IMR-90 (cell line): ENCODE measurements around the gene SLC35D1. TPM values are rescaled to one million over a fixed set of nuclear protein-coding genes. Genes with fewer than 3 reads are reported as not detected.

Experiments
- ATAC-seq: fragments of 200-7000 bp; cut with Tn5 transposase; 2 replicates; pipeline ENCODE4 v1.9.1; 2020; ENCODE audit warnings: low read depth, mild to moderate bottlenecking, moderate library complexity
- BruUV-seq: library from RNA; stranded (reverse); fragments of 400-500 nt; replicated peaks from 2 replicates; lab custom pipeline; 2021; lab: Mats Ljungman, UMichigan
- CTCF ChIA-PET: fragments of 300-600 bp; formaldehyde crosslinking; extraction: SDS; loops from one replicate; lab custom pipeline; 2021; ENCODE audit warnings: antibody characterized with exemption; lab: Yijun Ruan, JAX
- POLR2A ChIA-PET: fragments of 300-600 bp; sonication (Branson Sonifier 250); formaldehyde crosslinking; loops from one replicate; lab custom pipeline; 2022; ENCODE audit warnings: antibody characterized with exemption; ENCODE audit not compliant: unreplicated experiment; lab: Charles Lee
- DNase-seq: peaks from one replicate; pipeline ENCODE4 v3.0.0; 2013
- H2AFZ ChIP-seq: replicated peaks from 2 replicates; pipeline ENCODE3; 2013; ENCODE audit warnings: low read length, mild to moderate bottlenecking; ENCODE audit not compliant: poor library complexity
- H2AK5ac ChIP-seq: 2 replicates; pipeline ENCODE4 v1.6.1; 2013; ENCODE audit warnings: low read depth, low read length, inconsistent platforms
- H2AK9ac ChIP-seq: replicated peaks from 2 replicates; pipeline ENCODE3; 2013; ENCODE audit warnings: mild to moderate bottlenecking, low read depth, low read length, moderate library complexity; ENCODE audit not compliant: poor library complexity
- H2BK120ac ChIP-seq: 2 replicates; pipeline ENCODE4 v1.6.1; 2013; ENCODE audit warnings: low read depth, low read length, inconsistent platforms
- H2BK15ac ChIP-seq: 3 replicates; pipeline ENCODE4 v1.6.1; 2013; ENCODE audit warnings: low read depth, low read length, inconsistent platforms
- H2BK20ac ChIP-seq: 2 replicates; pipeline ENCODE4 v1.6.1; 2013; ENCODE audit warnings: low read depth, mild to moderate bottlenecking, inconsistent platforms, low read length, moderate library complexity
- H2BK5ac ChIP-seq: 2 replicates; pipeline ENCODE4 v1.6.1; 2013; ENCODE audit warnings: mild to moderate bottlenecking, low read depth, low read length, inconsistent platforms; ENCODE audit not compliant: poor library complexity, severe bottlenecking
- H3K14ac ChIP-seq: replicated peaks from 2 replicates; pipeline ENCODE4 v1.6.1; 2013; ENCODE audit warnings: low read depth, low read length, inconsistent platforms
- H3K18ac ChIP-seq: 2 replicates; pipeline ENCODE4 v1.6.1; 2013; ENCODE audit warnings: low read depth, low read length, control low read depth
- H3K23ac ChIP-seq: 2 replicates; pipeline ENCODE4 v1.6.1; 2013; ENCODE audit warnings: low read depth, low read length, inconsistent platforms
- H3K27ac ChIP-seq: 2 replicates; pipeline ENCODE4 v1.5.1; 2013; ENCODE audit warnings: mild to moderate bottlenecking, control low read depth, low read length; ENCODE audit not compliant: insufficient read depth
- H3K27me3 ChIP-seq: 2 replicates; pipeline ENCODE4 v1.6.1; 2013; ENCODE audit warnings: low read length; ENCODE audit not compliant: control insufficient read depth, insufficient read depth
- H3K36me3 ChIP-seq: 2 replicates; pipeline ENCODE4 v1.6.1; 2013; ENCODE audit warnings: low read length, mixed read lengths; ENCODE audit not compliant: control insufficient read depth, insufficient read depth
- H3K4ac ChIP-seq: 2 replicates; pipeline ENCODE4 v1.6.1; 2013; ENCODE audit warnings: low read depth, low read length, inconsistent platforms
- H3K4me1 ChIP-seq: 2 replicates; pipeline ENCODE4 v1.6.1; 2013; ENCODE audit warnings: low read length, mixed read lengths; ENCODE audit not compliant: control insufficient read depth, insufficient read depth
- H3K4me2 ChIP-seq: 2 replicates; pipeline ENCODE4 v1.6.1; 2013; ENCODE audit warnings: low read depth, mild to moderate bottlenecking, control low read depth, low read length, moderate library complexity
- H3K4me3 ChIP-seq: 2 replicates; pipeline ENCODE4 v1.5.1; 2013; ENCODE audit warnings: low read depth, mild to moderate bottlenecking, control low read depth, low read length, moderate library complexity; ENCODE audit not compliant: insufficient read depth
- H3K56ac ChIP-seq: 2 replicates; pipeline ENCODE4 v1.6.1; 2013; ENCODE audit warnings: low read length, inconsistent platforms; ENCODE audit not compliant: insufficient read depth; ENCODE audit errors: extremely low read depth
- H3K79me1 ChIP-seq, 2 experiments: 2 replicates each; pipeline ENCODE4 v1.6.1; 2013; ENCODE audit warnings: low read length in 2 of 2, inconsistent platforms in 1 of 2, low read depth in 1 of 2
- H3K9ac ChIP-seq: 2 replicates; pipeline ENCODE4 v1.6.1; 2013; ENCODE audit warnings: low read depth, low read length, control low read depth
- H3K9me1 ChIP-seq: 2 replicates; pipeline ENCODE4 v1.6.1; 2013; ENCODE audit warnings: low read length, inconsistent platforms; ENCODE audit not compliant: insufficient read depth
- H3K9me3 ChIP-seq: 2 replicates; pipeline ENCODE4 v1.6.1; 2013; ENCODE audit warnings: low read length; ENCODE audit not compliant: control insufficient read depth, insufficient read depth
- H4K20me1 ChIP-seq: 2 replicates; pipeline ENCODE4 v1.6.1; 2013; ENCODE audit warnings: low read length, inconsistent platforms; ENCODE audit not compliant: insufficient read depth
- H4K5ac ChIP-seq: 2 replicates; pipeline ENCODE4 v1.6.1; 2013; ENCODE audit warnings: mild to moderate bottlenecking, low read depth, low read length, control low read depth
- H4K8ac ChIP-seq, 2 experiments: 2 replicates each; pipeline ENCODE4 v1.6.1; 2013; ENCODE audit warnings: low read depth in 2 of 2, low read length in 2 of 2, control low read depth in 1 of 2, inconsistent platforms in 1 of 2
- H4K91ac ChIP-seq: 2 replicates; pipeline ENCODE4 v1.6.1; 2013; ENCODE audit warnings: low read depth, low read length, inconsistent platforms; ENCODE audit not compliant: insufficient read depth
- BHLHE40 ChIP-seq: fragments of 150-350 bp; IDR thresholded peaks from 2 replicates; pipeline ENCODE4 v1.6.1; 2016; ENCODE audit warnings: mild to moderate bottlenecking, low read depth, low read length
- CEBPB ChIP-seq: IDR thresholded peaks from 2 replicates; pipeline ENCODE4 v1.6.1; 2012; ENCODE audit warnings: low read depth, low read length, improper control_type of control experiment
- CHD1 ChIP-seq: IDR thresholded peaks from 2 replicates; pipeline ENCODE4 v1.6.1; 2012; ENCODE audit warnings: low read depth, low read length, improper control_type of control experiment
- CTCF ChIP-seq: conservative IDR thresholded peaks from 2 replicates; pipeline ENCODE4 v1.5.1; 2012; ENCODE audit warnings: mild to moderate bottlenecking, low read depth, low read length, improper control_type of control experiment
- ELK1 ChIP-seq: fragments of 150-350 bp; IDR thresholded peaks from 2 replicates; pipeline ENCODE4 v1.6.1; 2016; ENCODE audit warnings: low read depth, mild to moderate bottlenecking, low read length, moderate library complexity, borderline replicate concordance
- FOS ChIP-seq: fragments of 150-350 bp; IDR thresholded peaks from 2 replicates; pipeline ENCODE4 v1.6.1; 2016; ENCODE audit warnings: low read depth, low read length
- MAFK ChIP-seq: IDR thresholded peaks from 2 replicates; pipeline ENCODE4 v1.6.1; 2012; ENCODE audit warnings: low read depth, low read length, improper control_type of control experiment
- MAZ ChIP-seq: IDR thresholded peaks from 2 replicates; pipeline ENCODE4 v1.6.1; 2012; ENCODE audit warnings: low read depth, mild to moderate bottlenecking, low read length, improper control_type of control experiment, moderate library complexity, borderline replicate concordance
- MXI1 ChIP-seq: IDR thresholded peaks from 2 replicates; pipeline ENCODE4 v1.6.1; 2012; ENCODE audit warnings: low read depth, mild to moderate bottlenecking, low read length, moderate library complexity, borderline replicate concordance
- NFE2L2 ChIP-seq: fragments of 150-350 bp; IDR thresholded peaks from 2 replicates; pipeline ENCODE4 v1.6.1; 2016; ENCODE audit warnings: low read depth, mild to moderate bottlenecking, low read length
- POLR2A ChIP-seq: IDR thresholded peaks from 2 replicates; pipeline ENCODE4 v1.6.1; 2012; ENCODE audit warnings: mild to moderate bottlenecking, low read depth, low read length
- RAD21 ChIP-seq: IDR thresholded peaks from 2 replicates; pipeline ENCODE4 v1.6.1; 2012; ENCODE audit warnings: low read length, improper control_type of control experiment
- RCOR1 ChIP-seq: IDR thresholded peaks from 2 replicates; pipeline ENCODE4 v1.6.1; 2012; ENCODE audit warnings: mild to moderate bottlenecking, low read length, improper control_type of control experiment; ENCODE audit not compliant: insufficient replicate concordance
- RFX5 ChIP-seq: IDR thresholded peaks from 2 replicates; pipeline ENCODE4 v1.8.0; 2012; ENCODE audit warnings: low read depth, mild to moderate bottlenecking, low read length, moderate library complexity
- SMC3 ChIP-seq: fragments of 150-350 bp; IDR thresholded peaks from 2 replicates; pipeline ENCODE4 v1.6.1; 2016; ENCODE audit warnings: low read depth, mild to moderate bottlenecking, antibody characterized with exemption, low read length, moderate library complexity
- WGBS, 2 experiments: methylation state at CpG; one replicate each; pipeline versions ENCODE4 v1.1.5 to v1.1.7; 2013; ENCODE audit warnings: missing lambda C conversion rate in 2 of 2; ENCODE audit not compliant: insufficient read length in 1 of 2; ENCODE audit errors: extremely low coverage in 2 of 2; 5-methylcytosine and 5-hydroxymethylcytosine counted together
- dilution Hi-C: fragments of 300-500 bp; cut with HindIII; formaldehyde crosslinking; loops from one replicate; pipeline ENCODE4 v1.14.3; 2018; ENCODE audit warnings: low sequenced_read_pairs; ENCODE audit not compliant: unreplicated experiment
- in situ Hi-C: fragments of 300-500 bp; cut with MboI; formaldehyde crosslinking; loops from 3 replicates; pipeline ENCODE4 v1.14.3; 2019; ENCODE audit warnings: low sequenced_read_pairs, inconsistent platforms, mixed read lengths
- intact Hi-C: fragments of 100-400 bp; cut with micrococcal nuclease; formaldehyde crosslinking; loops from 2 replicates; pipeline ENCODE4 v1.10.0; 2022
- polyA plus RNA-seq, 3 experiments: library from polyadenylated mRNA; depleted of rRNA; stranded (reverse); fragments of >200 nt; gene quantifications; 2 replicates each; pipeline ENCODE4 v1.2.3, GENCODE V29; 2012; ENCODE audit warnings: low replicate concordance in 1 of 3
- total RNA-seq: library from RNA; depleted of rRNA; stranded (reverse); fragments of >200 nt; gene quantifications from 2 replicates; pipeline ENCODE4 v1.2.3, GENCODE V29; 2012
- TF ChIP-seq, protein P1 (sequence below): fragments of 150-350 bp; IDR thresholded peaks from 2 replicates; pipeline ENCODE4 v1.6.1; 2017; ENCODE audit warnings: mild to moderate bottlenecking, antibody characterized with exemption, low read length, low read depth

SLC35D1 gene
- total and polyA plus RNA-seq, 2 of the 4 experiments (the other 2 are of a cell fraction) = 7.2 to 16.3 TPM

- no peaks in the 10 kb centered on the region; the same call in 1 of the 2 replicates for H4K20me1 ChIP-seq
- no peaks in the 10 kb centered on the region for H3K27me3 ChIP-seq
- dilution Hi-C loops = no loop called here
- no peak overlapping the region for H2BK5ac ChIP-seq
- no peak overlapping the region for H4K91ac ChIP-seq
- in situ Hi-C loops = no loop called here
- H3K23ac ChIP-seq = no peak overlapping the region
- H3K36me3 ChIP-seq = peaks cover 16% of the 10 kb centered on the region
- no peak overlapping the region for H3K14ac ChIP-seq
- H3K9ac ChIP-seq = no peak overlapping the region
- ChIA-PET POLR2A (no interaction called here), CTCF (no interaction called here)
- no peak overlapping the region for H3K4ac ChIP-seq
- no peak overlapping the region for H4K5ac ChIP-seq
- H3K4me3 ChIP-seq = no peak overlapping the region
- ATAC-seq = no peak
- TF ChIP-seq CHD1 = no peak
- no peak for TF ChIP-seq POLR2A
- no peak for TF ChIP-seq CEBPB
- TF ChIP-seq RFX5 = no peak
- no peak for TF ChIP-seq RCOR1
- TF ChIP-seq, protein P1, sequence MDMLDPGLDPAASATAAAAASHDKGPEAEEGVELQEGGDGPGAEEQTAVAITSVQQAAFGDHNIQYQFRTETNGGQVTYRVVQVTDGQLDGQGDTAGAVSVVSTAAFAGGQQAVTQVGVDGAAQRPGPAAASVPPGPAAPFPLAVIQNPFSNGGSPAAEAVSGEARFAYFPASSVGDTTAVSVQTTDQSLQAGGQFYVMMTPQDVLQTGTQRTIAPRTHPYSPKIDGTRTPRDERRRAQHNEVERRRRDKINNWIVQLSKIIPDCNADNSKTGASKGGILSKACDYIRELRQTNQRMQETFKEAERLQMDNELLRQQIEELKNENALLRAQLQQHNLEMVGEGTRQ = no peak
- TF ChIP-seq FOS = no peak
- no peak for TF ChIP-seq CTCF
- TF ChIP-seq SMC3 = no peak
- TF ChIP-seq BHLHE40 = no peak
- TF ChIP-seq MAFK = no peak
- TF ChIP-seq MXI1 = no peak
- TF ChIP-seq NFE2L2 = no peak
- TF ChIP-seq RAD21 = no peak
- no peak for TF ChIP-seq MAZ
- TF ChIP-seq ELK1 = no peak
- intact Hi-C loops = loop anchor here (5.0 kb wide), 1 partner anchor 217 kb away; no protein-coding TSS in a partner anchor
- no peaks in the 10 kb centered on the region for H3K9me3 ChIP-seq
- 0 out of 2 replicates have a peak, but pooled peaks cover 2% of the 10 kb centered on the region for H3K9me1 ChIP-seq
- no peak overlapping the region for H2AFZ ChIP-seq
- no peak overlapping the region for H2BK120ac ChIP-seq
- no peak overlapping the region for H2BK20ac ChIP-seq
- no peak overlapping the region for H2BK15ac ChIP-seq
- no peak overlapping the region for H3K18ac ChIP-seq
- no peaks in the 10 kb centered on the region for H3K4me1 ChIP-seq
- no TSS peak for BruUV-seq
- no peak overlapping the region for H3K27ac ChIP-seq
- H2AK9ac ChIP-seq = no peak overlapping the region
- no peak for DNase-seq
- no peak overlapping the region for H3K4me2 ChIP-seq
- H3K56ac ChIP-seq = no peak overlapping the region
- no peak overlapping the region for H4K8ac ChIP-seq
- WGBS, 2 experiments = no CpG with 5 or more reads among the region's 1 CpG
- H3K79me1 ChIP-seq = peaks cover 0 to 3% of the 10 kb centered on the region in 2 experiments; a peak in 3 of 4 replicates
- H2AK5ac ChIP-seq = no peak overlapping the region
These were observed 69.5 kb downstream of the SLC35D1 start for GRCh38 chr1:66984491-66984890.
